Upper lobe of left lung (tissue), 4 donors: Measurements from ENCODE around the gene PTPN6.

Source experiments
- POLR2A ChIP-seq, 4 donors: fragments of 450-650 bp; IDR thresholded peaks; one replicate each; pipeline ENCODE4 v1.5.1; 2016 to 2017; ENCODE audit warnings: antibody characterized with exemption in 4 of 4, mild to moderate bottlenecking in 2 of 4
- POLR2AphosphoS5 ChIP-seq, 2 donors: sonication (generic); formaldehyde crosslinking; IDR thresholded peaks; one replicate each; pipeline ENCODE4 v1.5.1; 2017; ENCODE audit warnings: antibody characterized with exemption in 2 of 2
- TF ChIP-seq, protein P1 (sequence below), 6 experiments: fragments of 450-650 bp in 4 of 6; fragments of 200-600 bp in 2 of 6; sonication (generic) in 2 of 6; IDR thresholded peaks; one replicate each; pipeline ENCODE4 v1.5.1; 2016 to 2019; ENCODE audit warnings: antibody characterized with exemption in 6 of 6

DNA sequence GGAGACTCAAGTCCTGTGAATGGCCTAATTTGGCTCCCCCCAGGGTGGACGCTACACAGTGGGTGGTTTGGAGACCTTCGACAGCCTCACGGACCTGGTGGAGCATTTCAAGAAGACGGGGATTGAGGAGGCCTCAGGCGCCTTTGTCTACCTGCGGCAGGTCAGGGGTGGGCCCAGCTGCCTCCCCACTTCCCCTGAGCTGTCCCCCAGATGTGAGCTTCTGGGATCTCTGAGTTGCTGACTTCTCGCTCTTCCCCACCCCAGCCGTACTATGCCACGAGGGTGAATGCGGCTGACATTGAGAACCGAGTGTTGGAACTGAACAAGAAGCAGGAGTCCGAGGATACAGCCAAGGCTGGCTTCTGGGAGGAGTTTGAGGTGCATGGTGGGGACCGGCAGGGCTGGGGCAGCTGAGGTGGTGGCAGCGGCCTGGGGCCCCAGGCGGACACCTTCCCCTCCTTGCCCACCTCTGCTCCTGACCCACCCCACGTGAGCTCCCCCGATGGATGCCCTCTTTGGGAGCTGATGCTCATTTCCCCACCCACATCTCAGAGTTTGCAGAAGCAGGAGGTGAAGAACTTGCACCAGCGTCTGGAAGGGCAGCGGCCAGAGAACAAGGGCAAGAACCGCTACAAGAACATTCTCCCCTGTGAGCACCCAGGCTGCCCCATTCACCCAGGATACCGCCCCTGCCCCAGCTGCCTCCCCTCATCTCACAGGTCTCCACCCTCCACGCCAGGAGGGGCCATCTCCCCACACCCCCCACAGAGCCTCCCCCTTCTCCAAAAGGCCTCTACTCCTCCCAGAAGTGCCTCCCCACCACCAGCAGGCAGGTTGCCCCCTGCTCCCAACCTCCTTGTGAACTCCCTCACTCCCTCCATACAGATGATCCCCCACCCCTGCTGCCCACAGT is 4.2 kb downstream of the PTPN6 start:
- TF ChIP-seq, protein P1, sequence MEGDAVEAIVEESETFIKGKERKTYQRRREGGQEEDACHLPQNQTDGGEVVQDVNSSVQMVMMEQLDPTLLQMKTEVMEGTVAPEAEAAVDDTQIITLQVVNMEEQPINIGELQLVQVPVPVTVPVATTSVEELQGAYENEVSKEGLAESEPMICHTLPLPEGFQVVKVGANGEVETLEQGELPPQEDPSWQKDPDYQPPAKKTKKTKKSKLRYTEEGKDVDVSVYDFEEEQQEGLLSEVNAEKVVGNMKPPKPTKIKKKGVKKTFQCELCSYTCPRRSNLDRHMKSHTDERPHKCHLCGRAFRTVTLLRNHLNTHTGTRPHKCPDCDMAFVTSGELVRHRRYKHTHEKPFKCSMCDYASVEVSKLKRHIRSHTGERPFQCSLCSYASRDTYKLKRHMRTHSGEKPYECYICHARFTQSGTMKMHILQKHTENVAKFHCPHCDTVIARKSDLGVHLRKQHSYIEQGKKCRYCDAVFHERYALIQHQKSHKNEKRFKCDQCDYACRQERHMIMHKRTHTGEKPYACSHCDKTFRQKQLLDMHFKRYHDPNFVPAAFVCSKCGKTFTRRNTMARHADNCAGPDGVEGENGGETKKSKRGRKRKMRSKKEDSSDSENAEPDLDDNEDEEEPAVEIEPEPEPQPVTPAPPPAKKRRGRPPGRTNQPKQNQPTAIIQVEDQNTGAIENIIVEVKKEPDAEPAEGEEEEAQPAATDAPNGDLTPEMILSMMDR (IDR thresholded peaks at IDR 0.05), result no peak
- TF ChIP-seq POLR2A (IDR thresholded peaks at IDR 0.05) (no peak), POLR2AphosphoS5 (IDR thresholded peaks at IDR 0.05) (no peak)
